HG03432 (cell line): ENCODE data around the gene DLG4.

Source experiments
- ATAC-seq: cut with Tn5 transposase; IDR thresholded peaks from one replicate; pipeline ENCODE4 v1.9.1; 2021; ENCODE audit warnings: mild to moderate bottlenecking, moderate library complexity; ENCODE audit not compliant: unreplicated experiment

Gene DLG4

GRCh38 chr17:7219812-7220592 lies at the start of gene DLG4, which contains the start of gene ACADVL:
TSS of gene DLG4 (minus strand) at chr17:7219836.
TSS of gene ACADVL (plus strand) at chr17:7219938. CDS start at chr17:7219985, 47 bp downstream.
- ATAC-seq, result peak; percentile 72

GRCh38 chr17:7266784-7267183 lies 47.1 kb upstream of the DLG4 start:
- no peak for ATAC-seq

DNA sequence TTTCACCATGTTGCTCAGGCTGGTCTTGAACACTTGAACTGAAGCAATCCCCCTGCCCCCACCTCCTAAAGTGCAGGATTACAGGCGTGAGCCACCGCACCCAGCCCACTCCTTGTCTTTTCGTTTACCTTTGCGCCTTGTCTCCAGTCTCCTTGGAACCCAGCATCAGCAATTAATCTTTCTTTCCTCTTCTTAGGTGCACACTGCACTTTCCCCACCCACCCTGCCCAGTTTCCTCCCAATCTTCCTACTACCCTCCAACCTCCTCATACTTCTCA lies 44.1 kb upstream of the DLG4 start:
- ATAC-seq, result no peak

DNA sequence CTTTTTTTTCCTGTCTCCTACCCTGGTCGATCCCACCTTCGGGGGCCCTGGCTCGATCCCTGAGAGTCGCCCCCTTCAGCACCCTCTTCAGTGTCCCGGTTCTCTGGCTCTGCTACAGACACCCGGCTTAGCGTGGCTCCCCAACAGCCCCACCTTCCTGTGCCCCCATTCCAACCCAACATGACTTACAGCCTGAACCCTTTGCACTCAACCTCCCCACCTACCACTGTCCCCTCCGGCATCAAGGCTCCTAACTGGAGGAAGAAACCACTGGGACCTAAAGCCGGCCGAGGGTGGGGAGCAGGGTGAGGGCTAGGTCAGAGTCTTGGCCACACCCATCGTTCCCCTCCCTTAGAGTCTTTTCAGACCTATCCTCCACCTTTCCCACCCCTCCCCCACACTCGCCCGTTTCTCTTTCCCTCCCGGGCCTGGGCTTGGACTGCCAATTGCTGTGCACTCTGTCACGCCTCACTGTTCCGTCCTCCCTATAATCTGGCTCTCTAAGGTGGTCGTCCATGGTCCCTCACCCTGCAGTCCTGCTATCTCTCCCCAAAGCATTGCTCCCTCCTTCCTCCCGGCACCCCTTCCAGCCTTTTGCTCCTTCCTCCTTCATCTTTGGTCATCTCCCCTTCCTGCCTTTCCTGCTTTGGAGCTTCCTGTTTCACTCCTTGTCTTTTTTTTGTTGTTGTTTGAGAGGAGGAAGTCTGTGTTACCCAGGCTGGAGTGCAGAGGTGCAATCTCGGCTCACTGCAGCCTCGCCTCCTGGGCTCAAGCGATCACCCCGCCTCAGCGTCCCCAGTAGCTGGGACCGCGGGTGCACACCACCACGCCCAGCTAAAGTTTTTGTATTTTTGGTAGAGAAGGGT lies 43.5 kb upstream of the DLG4 start:
- no peak for ATAC-seq

GRCh38 chr17:7262192-7262934 lies 42.7 kb upstream of the DLG4 start, which contains the start of gene CLDN7:
TSS of gene CLDN7 (minus strand) at chr17:7262478. CDS start at chr17:7262043, 435 bp downstream.
- ATAC-seq, result no peak

- no peak for ATAC-seq
These were observed 41.9 kb upstream of the DLG4 start for GRCh38 chr17:7261379-7262191.

DNA sequence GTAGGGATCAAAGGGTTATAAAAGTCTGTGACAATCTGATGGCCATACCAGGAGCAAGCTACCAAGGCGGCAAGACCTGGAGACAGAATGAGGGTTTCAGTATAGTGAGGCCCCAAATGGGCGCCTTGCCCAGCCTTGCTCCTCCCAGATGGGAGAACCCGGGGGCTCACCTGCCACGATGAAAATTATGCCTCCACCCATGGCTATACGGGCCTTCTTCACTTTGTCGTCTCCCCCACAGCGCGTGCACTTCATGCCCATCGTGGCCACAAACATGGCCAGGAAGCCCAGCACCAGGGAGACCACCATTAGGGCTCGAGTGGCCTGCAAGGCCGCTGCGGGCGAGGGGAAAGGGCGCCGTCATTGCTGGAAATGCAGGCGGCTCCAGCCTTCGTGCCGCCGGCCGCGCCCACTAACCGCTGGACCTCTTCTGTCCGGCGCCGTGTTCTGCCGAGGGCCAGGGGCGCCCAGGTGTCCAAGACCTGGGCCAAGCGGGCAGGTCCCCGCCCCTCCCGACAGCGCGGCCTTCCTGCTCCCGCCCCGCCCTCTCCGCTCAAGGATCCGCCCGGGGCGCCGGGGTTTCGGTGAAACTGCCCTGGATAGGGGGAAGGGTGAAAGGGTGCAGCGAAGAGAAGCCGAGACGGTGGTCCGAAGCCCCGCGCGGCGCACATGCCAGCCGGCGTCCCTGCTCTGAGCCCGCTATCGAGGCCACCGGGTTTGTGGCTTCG lies 41.2 kb upstream of the DLG4 start:
- ATAC-seq, result no peak

- ATAC-seq, result no peak
These were observed 40.5 kb upstream of the DLG4 start for GRCh38 chr17:7260151-7260550.

GRCh38 chr17:7259555-7259889 lies 39.9 kb upstream of the DLG4 start:
- no peak for ATAC-seq

GRCh38 chr17:7258731-7259554 lies 39.3 kb upstream of the DLG4 start:
- no peak for ATAC-seq

DNA sequence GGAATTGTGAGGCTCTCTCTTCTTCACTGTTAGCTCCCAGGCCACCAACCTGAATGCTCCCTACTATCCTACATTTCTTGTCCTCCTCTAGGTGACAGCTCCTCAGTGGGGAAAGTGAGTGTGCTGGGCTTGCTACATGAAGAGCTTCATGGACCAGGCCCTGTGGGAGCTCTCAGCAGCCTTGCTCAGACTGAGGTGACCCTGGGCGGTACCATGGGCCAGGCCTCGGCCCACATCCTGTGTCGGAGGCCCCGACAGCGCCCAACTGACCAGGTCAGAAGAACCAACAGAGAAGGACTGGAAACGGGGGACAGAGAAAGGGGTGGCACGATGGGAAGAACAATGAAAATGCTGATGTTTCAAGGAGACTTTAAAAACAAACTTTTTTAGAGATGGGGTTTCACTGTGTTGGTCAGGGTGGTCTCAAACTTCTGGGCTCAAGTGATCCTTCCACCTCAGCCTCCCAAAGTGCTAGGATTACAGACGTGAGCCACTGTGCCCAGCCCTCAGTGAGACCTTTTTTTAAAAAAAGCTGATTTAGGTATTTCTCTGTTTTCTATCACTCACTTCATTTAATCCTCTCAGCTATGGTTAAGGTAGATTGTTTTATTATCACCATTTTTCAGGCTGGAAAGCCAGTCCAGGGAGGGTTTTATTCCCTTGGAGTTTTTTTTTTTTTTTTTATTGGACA lies 37.3 kb upstream of the DLG4 start:
- ATAC-seq, result no peak

GRCh38 chr17:7254511-7254910 lies 34.9 kb upstream of the DLG4 start:
- no peak for ATAC-seq

- ATAC-seq, result no peak
These were observed 33.4 kb upstream of the DLG4 start for GRCh38 chr17:7253082-7253481.

- peak; percentile 61 for ATAC-seq
These were observed 32.8 kb upstream of the DLG4 start, which contains the start of gene ELP5 for GRCh38 chr17:7252176-7253043. TSS of gene ELP5 (plus strand) at chr17:7252215. CDS start at chr17:7252551, 336 bp downstream.

DNA sequence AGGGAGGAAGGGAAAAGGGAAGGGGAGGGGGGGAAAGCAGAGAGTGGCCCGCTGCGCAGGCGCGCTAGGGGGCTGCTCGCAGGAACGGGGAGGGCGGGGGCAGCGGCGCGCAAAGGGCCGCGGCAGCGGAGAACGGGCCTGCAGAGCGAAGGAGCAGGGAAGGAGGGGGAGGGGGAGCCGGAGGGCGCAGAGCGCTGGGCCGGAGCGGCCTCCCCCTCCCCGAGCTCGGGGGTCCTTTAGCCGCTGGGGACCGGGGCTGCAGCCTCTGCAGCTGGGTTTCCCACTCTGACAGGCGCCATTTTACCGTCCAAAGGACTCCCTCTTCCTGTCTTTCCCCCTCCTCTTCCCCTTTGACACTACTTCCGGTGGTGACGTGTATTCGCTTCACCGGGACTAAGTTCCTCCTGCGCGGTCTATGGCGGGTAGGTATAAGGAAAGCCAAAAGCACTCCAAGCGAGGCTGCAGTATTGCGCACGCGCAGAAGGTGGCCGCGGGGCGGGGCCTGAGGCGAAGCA lies 32.1 kb upstream of the DLG4 start, which contains the start of gene CTDNEP1:
TSS of gene CTDNEP1 (minus strand) at position 74 of the 515 bp plus-strand sequence. CDS start 438 bp downstream, outside the sequence.
- ATAC-seq, result peak; percentile 78

GRCh38 chr17:7250695-7251627 lies 31.3 kb upstream of the DLG4 start:
- no peak for ATAC-seq
